ENCODE data around the gene GSTA2.

The GSTA2 gene

DNA sequence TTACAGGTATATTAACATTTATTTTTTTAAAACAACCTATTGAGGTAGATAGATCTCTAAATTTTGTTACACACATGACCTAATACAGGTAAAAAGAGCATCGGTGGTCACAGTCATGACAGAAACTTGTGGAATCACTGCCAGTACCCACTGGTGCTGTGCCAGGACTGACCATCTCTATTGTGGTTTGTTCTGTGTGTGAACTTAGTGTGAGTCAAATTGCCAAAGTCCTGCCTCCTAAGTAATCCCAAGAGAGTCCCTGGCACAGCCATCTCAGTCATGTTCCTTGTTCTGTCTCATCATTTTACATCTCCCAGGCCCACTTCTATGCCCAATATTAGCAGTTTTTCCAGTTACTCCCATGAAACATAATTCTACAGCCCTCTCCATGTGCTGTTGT is 21.4 kb downstream of the GSTA2 start:
- H3K36me3 ChIP-seq (ENCODE audit: control insufficient read depth, insufficient read depth, low read length) = no peaks in the 10 kb centered on the region
- H3K9me3 ChIP-seq (ENCODE audit: control insufficient read depth, low read length) = no peaks in the 10 kb centered on the region
- no peak overlapping the region for H3K4me3 ChIP-seq (ENCODE audit: insufficient read depth, low read depth, low read length, poor library complexity, severe bottlenecking)
- no peak for DNase-seq
- H3K27ac ChIP-seq (ENCODE audit: insufficient read depth, low read length, poor library complexity, severe bottlenecking) = no peak overlapping the region
- H3K27me3 ChIP-seq (replicated peaks; ENCODE audit: control insufficient read depth, insufficient read depth, low read length, poor library complexity, severe bottlenecking) = no peaks in the 10 kb centered on the region
- H3K4me1 ChIP-seq (ENCODE audit: control insufficient read depth, insufficient read depth, low read length, poor library complexity, severe bottlenecking) = no peaks in the 10 kb centered on the region

DNA sequence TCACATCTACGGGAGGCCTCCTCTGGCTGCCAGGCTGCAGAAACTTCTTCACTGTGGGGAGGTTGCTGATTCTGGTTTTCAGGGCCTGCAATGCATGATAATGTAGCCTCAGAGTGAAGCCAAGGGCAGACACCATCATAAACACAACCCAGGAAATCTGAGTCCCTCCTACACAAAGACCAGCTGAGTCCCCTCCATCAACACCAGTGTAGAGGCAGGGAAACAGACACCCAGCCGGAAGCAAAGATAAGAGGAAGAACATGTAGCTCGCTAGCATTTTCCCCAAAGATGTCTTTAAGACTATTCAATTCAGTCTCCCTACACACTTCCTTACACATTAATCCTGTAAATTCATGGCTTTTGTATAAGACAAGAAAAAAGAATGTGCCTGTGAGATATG is 23.6 kb downstream of the GSTA2 start:
- DNase-seq = no peak
- Histone ChIP-seq H3K27ac (ENCODE audit: insufficient read depth, low read length, poor library complexity, severe bottlenecking) (no peak overlapping the region), H3K4me3 (ENCODE audit: insufficient read depth, low read depth, low read length, poor library complexity, severe bottlenecking) (no peak overlapping the region), H3K36me3 (ENCODE audit: control insufficient read depth, insufficient read depth, low read length) (no peaks in the 10 kb centered on the region), H3K27me3 (replicated peaks; ENCODE audit: control insufficient read depth, insufficient read depth, low read length, poor library complexity, severe bottlenecking) (no peaks in the 10 kb centered on the region), H3K4me1 (ENCODE audit: control insufficient read depth, insufficient read depth, low read length, poor library complexity, severe bottlenecking) (no peaks in the 10 kb centered on the region), H3K9me3 (ENCODE audit: control insufficient read depth, low read length) (no peaks in the 10 kb centered on the region)

DNA sequence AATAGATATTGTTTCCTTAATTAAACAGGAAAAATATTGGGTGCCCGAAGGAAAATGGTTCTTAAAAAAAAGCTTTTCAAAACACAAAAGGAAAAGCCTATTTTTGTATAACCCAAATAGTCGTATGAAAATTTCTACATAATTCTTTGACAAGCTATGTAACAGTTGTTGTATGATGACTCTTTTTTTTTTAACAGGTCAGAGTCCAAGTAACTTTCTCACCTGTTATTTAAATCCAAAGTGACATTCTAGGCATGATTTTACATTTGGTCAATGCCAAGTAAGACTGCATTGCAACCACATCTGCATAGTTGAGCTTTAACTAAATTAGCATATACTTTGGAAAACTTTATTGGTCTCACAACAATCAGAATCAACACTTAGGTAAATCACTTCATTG is 24.1 kb downstream of the GSTA2 start:
- H3K27me3 ChIP-seq (replicated peaks; ENCODE audit: control insufficient read depth, insufficient read depth, low read length, poor library complexity, severe bottlenecking) = no peaks in the 10 kb centered on the region
- no peaks in the 10 kb centered on the region for H3K36me3 ChIP-seq (ENCODE audit: control insufficient read depth, insufficient read depth, low read length)
- no peak for DNase-seq

DNA sequence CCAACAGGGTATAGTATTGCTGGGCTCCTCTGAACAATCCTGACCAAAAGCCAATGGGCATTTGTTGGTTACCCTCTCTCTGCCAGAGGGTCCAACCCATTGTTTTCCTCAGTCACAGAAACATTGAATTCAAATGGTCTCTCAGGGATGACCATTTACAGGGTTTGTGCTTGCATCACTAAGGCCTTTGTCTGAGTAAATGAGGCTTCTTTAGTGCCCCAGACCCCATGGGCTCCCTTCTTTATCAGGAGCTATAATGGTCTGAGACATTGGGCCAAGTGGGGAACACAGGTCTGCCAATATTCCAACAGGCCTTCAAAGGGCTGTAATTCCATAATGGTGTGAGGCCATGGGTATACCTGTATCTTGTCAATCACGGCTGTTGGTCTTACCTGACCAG is 27.1 kb downstream of the GSTA2 start:
- no peaks in the 10 kb centered on the region for H3K27me3 ChIP-seq (replicated peaks; ENCODE audit: control insufficient read depth, insufficient read depth, low read length, poor library complexity, severe bottlenecking)
- no peaks in the 10 kb centered on the region for H3K4me1 ChIP-seq (ENCODE audit: control insufficient read depth, insufficient read depth, low read length, poor library complexity, severe bottlenecking)
- DNase-seq = no peak
- H3K4me3 ChIP-seq (ENCODE audit: insufficient read depth, low read depth, low read length, poor library complexity, severe bottlenecking) = no peak overlapping the region
- H3K27ac ChIP-seq (ENCODE audit: insufficient read depth, low read length, poor library complexity, severe bottlenecking) = no peak overlapping the region
- H3K9me3 ChIP-seq (ENCODE audit: control insufficient read depth, low read length) = no peaks in the 10 kb centered on the region
- no peaks in the 10 kb centered on the region for H3K36me3 ChIP-seq (ENCODE audit: control insufficient read depth, insufficient read depth, low read length)

More for the DNA sequence above, 24.1 kb downstream of the GSTA2 start:
- Histone ChIP-seq H3K27ac (ENCODE audit: insufficient read depth, low read length, poor library complexity, severe bottlenecking) (no peak overlapping the region), H3K4me3 (ENCODE audit: insufficient read depth, low read depth, low read length, poor library complexity, severe bottlenecking) (no peak overlapping the region), H3K9me3 (ENCODE audit: control insufficient read depth, low read length) (no peaks in the 10 kb centered on the region), H3K4me1 (ENCODE audit: control insufficient read depth, insufficient read depth, low read length, poor library complexity, severe bottlenecking) (no peaks in the 10 kb centered on the region)

DNA sequence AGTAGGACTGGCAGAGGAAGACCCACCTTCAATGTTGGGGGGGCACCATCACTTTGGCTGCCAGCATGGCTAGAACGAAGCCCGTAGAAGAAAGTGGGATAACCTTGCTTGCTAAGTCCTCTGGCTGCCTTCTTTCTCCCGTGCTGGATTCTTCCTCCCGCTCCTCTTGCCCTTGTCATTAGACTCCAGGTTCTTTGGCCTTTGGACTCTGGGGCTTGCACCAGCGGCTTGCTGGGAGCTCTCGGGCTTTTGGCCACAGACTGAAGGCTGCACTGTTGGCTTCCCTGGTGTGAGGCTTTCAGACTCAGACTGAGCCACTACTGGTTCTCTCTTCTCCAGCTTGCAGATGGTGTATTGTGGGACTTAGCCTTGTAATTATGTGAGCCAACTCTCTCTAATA is 28.2 kb downstream of the GSTA2 start:
- Histone ChIP-seq H3K27me3 (replicated peaks; ENCODE audit: control insufficient read depth, insufficient read depth, low read length, poor library complexity, severe bottlenecking) (no peaks in the 10 kb centered on the region), H3K4me3 (ENCODE audit: insufficient read depth, low read depth, low read length, poor library complexity, severe bottlenecking) (no peak overlapping the region), H3K4me1 (ENCODE audit: control insufficient read depth, insufficient read depth, low read length, poor library complexity, severe bottlenecking) (no peaks in the 10 kb centered on the region), H3K27ac (ENCODE audit: insufficient read depth, low read length, poor library complexity, severe bottlenecking) (no peak overlapping the region), H3K36me3 (ENCODE audit: control insufficient read depth, insufficient read depth, low read length) (no peaks in the 10 kb centered on the region), H3K9me3 (ENCODE audit: control insufficient read depth, low read length) (no peaks in the 10 kb centered on the region)
- no peak for DNase-seq

DNA sequence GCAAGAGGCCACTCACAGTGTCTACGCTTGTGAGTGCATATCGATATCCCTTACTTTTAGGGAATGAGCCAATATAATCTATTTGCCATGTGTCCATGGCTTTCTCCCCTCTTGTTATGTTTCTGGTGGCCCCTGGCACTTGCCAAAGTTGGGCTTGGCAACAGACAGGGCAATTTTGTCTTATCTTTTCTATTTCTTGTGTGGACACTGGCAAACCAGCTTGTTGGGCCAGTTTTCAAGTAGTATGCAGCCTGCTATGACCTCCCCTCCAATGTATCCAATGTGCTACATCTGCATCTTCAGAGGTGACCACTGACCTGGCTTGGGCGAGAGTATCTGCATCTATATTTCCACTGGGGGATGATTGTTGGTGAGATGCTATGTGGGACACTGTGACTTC is 29.2 kb downstream of the GSTA2 start:
- Histone ChIP-seq H3K4me3 (ENCODE audit: insufficient read depth, low read depth, low read length, poor library complexity, severe bottlenecking) (no peak overlapping the region), H3K4me1 (ENCODE audit: control insufficient read depth, insufficient read depth, low read length, poor library complexity, severe bottlenecking) (no peaks in the 10 kb centered on the region), H3K27ac (ENCODE audit: insufficient read depth, low read length, poor library complexity, severe bottlenecking) (no peak overlapping the region), H3K36me3 (ENCODE audit: control insufficient read depth, insufficient read depth, low read length) (no peaks in the 10 kb centered on the region), H3K27me3 (replicated peaks; ENCODE audit: control insufficient read depth, insufficient read depth, low read length, poor library complexity, severe bottlenecking) (no peaks in the 10 kb centered on the region), H3K9me3 (ENCODE audit: control insufficient read depth, low read length) (no peaks in the 10 kb centered on the region)
- DNase-seq = no peak

DNA sequence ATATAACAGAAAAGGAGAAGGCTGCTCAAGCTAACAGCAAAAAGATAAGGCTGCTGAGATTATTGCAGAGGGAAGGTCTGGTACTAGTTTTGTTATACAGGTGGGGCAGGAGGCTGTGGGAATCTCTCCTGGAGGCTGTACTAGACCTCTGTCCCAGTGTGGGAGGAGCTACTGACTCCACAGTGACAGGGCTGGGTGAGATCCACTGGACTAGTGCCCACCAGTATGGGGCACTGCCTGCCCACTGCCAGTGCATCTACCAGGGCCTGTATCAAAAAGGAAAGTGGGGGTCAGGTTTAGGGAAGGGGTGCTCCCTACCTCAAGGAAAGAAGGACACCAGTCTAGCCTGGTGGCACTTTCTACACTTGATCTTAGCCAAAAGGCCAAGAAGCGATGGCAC is 30.1 kb downstream of the GSTA2 start:
- H3K9me3 ChIP-seq (ENCODE audit: control insufficient read depth, low read length) = no peaks in the 10 kb centered on the region
- DNase-seq = no peak
- no peaks in the 10 kb centered on the region for H3K36me3 ChIP-seq (ENCODE audit: control insufficient read depth, insufficient read depth, low read length)
- no peak overlapping the region for H3K27ac ChIP-seq (ENCODE audit: insufficient read depth, low read length, poor library complexity, severe bottlenecking)
- H3K4me1 ChIP-seq (ENCODE audit: control insufficient read depth, insufficient read depth, low read length, poor library complexity, severe bottlenecking) = no peaks in the 10 kb centered on the region
- no peak overlapping the region for H3K4me3 ChIP-seq (ENCODE audit: insufficient read depth, low read depth, low read length, poor library complexity, severe bottlenecking)
- no peaks in the 10 kb centered on the region for H3K27me3 ChIP-seq (replicated peaks; ENCODE audit: control insufficient read depth, insufficient read depth, low read length, poor library complexity, severe bottlenecking)

DNA sequence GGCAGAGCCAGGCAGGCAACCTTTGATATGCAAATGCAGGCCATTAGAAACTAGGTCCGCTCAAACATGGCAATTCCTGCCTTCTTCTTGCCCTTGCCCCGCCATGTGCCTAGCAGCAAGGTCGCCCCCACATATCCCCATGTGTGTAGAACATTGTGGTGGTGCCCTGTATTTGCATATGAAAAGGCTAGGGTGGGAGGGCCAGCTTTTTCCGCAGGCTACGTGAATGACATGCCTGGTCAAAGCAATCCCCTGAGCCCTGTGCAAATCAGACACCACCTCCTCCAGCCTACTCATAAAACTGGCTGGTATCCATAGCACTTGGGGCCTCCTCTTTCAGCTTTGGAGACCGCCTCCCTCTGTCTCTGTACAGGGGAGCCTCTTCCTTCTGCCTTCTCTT is 31.6 kb downstream of the GSTA2 start:
- H3K27ac ChIP-seq (ENCODE audit: insufficient read depth, low read length, poor library complexity, severe bottlenecking) = no peak overlapping the region
- no peak for DNase-seq
- no peaks in the 10 kb centered on the region for H3K27me3 ChIP-seq (replicated peaks; ENCODE audit: control insufficient read depth, insufficient read depth, low read length, poor library complexity, severe bottlenecking)
- no peaks in the 10 kb centered on the region for H3K9me3 ChIP-seq (ENCODE audit: control insufficient read depth, low read length)
- H3K4me1 ChIP-seq (ENCODE audit: control insufficient read depth, insufficient read depth, low read length, poor library complexity, severe bottlenecking) = no peaks in the 10 kb centered on the region
- H3K36me3 ChIP-seq (ENCODE audit: control insufficient read depth, insufficient read depth, low read length) = no peaks in the 10 kb centered on the region
- no peak overlapping the region for H3K4me3 ChIP-seq (ENCODE audit: insufficient read depth, low read depth, low read length, poor library complexity, severe bottlenecking)

DNA sequence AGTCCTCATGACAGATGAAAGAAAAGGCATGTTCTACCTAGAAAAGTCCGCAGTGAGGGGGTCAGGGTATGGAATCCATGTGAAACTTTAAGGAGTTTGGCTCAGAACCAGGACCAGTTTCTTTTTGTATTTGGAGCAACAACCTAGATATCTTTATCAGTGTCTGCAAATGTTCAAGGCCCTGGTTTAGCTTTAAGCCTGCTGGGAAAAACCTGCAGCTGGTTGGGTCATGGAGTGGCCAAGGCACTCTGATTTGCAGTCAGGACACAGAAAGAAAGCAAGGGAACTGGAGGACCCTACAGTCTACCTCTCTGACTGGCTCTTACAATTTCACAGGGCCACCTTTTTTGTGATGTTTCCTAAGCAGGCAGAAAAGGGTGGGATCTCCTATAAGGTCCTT is 33.7 kb downstream of the GSTA2 start:
- Histone ChIP-seq H3K9me3 (ENCODE audit: control insufficient read depth, low read length) (no peaks in the 10 kb centered on the region), H3K36me3 (ENCODE audit: control insufficient read depth, insufficient read depth, low read length) (no peaks in the 10 kb centered on the region), H3K27ac (ENCODE audit: insufficient read depth, low read length, poor library complexity, severe bottlenecking) (no peak overlapping the region), H3K4me1 (ENCODE audit: control insufficient read depth, insufficient read depth, low read length, poor library complexity, severe bottlenecking) (no peaks in the 10 kb centered on the region), H3K27me3 (replicated peaks; ENCODE audit: control insufficient read depth, insufficient read depth, low read length, poor library complexity, severe bottlenecking) (no peaks in the 10 kb centered on the region), H3K4me3 (ENCODE audit: insufficient read depth, low read depth, low read length, poor library complexity, severe bottlenecking) (no peak overlapping the region)
- no peak for DNase-seq

DNA sequence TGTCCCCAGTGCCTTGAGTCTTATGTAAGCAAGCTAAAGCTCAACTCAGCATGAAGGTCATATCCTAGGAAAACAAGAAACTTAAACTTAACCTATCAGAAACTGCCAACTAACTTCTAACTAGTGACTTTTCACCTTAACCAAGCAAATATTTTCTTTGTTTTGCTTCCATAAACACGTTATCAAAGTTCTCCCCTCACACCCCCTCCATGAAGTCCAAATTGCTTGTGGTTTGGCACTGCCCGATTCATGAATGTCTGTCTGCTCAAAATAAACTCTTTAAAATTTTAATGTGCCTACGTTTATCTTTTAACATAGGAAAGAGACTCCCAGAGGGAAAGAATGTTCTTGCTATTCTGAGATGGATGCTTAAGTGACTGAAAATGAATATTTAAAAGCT is 34.9 kb downstream of the GSTA2 start:
- Histone ChIP-seq H3K4me1 (ENCODE audit: control insufficient read depth, insufficient read depth, low read length, poor library complexity, severe bottlenecking) (no peaks in the 10 kb centered on the region), H3K4me3 (ENCODE audit: insufficient read depth, low read depth, low read length, poor library complexity, severe bottlenecking) (no peak overlapping the region), H3K27me3 (replicated peaks; ENCODE audit: control insufficient read depth, insufficient read depth, low read length, poor library complexity, severe bottlenecking) (no peaks in the 10 kb centered on the region), H3K27ac (ENCODE audit: insufficient read depth, low read length, poor library complexity, severe bottlenecking) (no peak overlapping the region), H3K36me3 (ENCODE audit: control insufficient read depth, insufficient read depth, low read length) (no peaks in the 10 kb centered on the region), H3K9me3 (ENCODE audit: control insufficient read depth, low read length) (no peaks in the 10 kb centered on the region)
- no peak for DNase-seq

DNA sequence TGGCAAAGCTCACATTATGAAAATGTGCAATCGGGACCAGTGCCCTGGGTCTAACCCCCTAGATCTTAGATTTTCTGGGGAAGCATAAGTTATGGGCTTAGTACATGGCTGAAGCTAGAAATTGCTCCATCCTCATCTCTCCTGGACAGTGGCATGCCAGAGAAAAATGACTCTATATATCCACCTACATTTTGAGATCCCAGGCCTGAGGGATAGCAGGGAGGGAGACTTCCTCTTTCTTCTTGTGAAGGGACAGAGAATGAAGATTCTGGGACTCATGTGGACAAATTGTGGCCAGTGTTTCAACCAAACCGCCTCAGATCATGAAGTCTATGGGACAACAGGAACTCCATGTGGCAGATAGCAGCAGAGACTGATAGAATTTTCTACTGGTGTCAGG is 35.4 kb downstream of the GSTA2 start:
- no peaks in the 10 kb centered on the region for H3K4me1 ChIP-seq (ENCODE audit: control insufficient read depth, insufficient read depth, low read length, poor library complexity, severe bottlenecking)
- H3K36me3 ChIP-seq (ENCODE audit: control insufficient read depth, insufficient read depth, low read length) = no peaks in the 10 kb centered on the region
- H3K27me3 ChIP-seq (replicated peaks; ENCODE audit: control insufficient read depth, insufficient read depth, low read length, poor library complexity, severe bottlenecking) = no peaks in the 10 kb centered on the region
- no peak overlapping the region for H3K4me3 ChIP-seq (ENCODE audit: insufficient read depth, low read depth, low read length, poor library complexity, severe bottlenecking)
- DNase-seq = no peak
- H3K9me3 ChIP-seq (ENCODE audit: control insufficient read depth, low read length) = no peaks in the 10 kb centered on the region
- no peak overlapping the region for H3K27ac ChIP-seq (ENCODE audit: insufficient read depth, low read length, poor library complexity, severe bottlenecking)

Data from effector memory CD4-positive, alpha-beta T cell (primary cell).